Endothelial cell of umbilical vein (primary cell): ENCODE measurements around the gene SKAP1. TPM values are rescaled to one million over a fixed set of nuclear protein-coding genes. Genes with fewer than 3 reads are reported as not detected.

ENCODE experiments used
- BruUV-seq: library from RNA; stranded (reverse); fragments of 400-500 nt; replicated peaks from 2 replicates; lab custom pipeline; 2021; lab: Mats Ljungman, UMichigan
- CTCF ChIA-PET: fragments of 300-600, 350-600 bp; sonication (Branson Sonifier 250); formaldehyde crosslinking; loops from one replicate; lab custom pipeline; 2021; ENCODE audit warnings: antibody characterized with exemption, inconsistent platforms; lab: Charles Lee
- POLR2A ChIA-PET: fragments of 300-600, 350-600 bp; sonication (Branson Sonifier 250); formaldehyde crosslinking; loops from one replicate; lab custom pipeline; 2021; ENCODE audit warnings: antibody characterized with exemption, inconsistent platforms; lab: Charles Lee
- DNase-seq: peaks from one replicate; pipeline ENCODE4 v3.0.0-alpha.2; 2011; ENCODE audit warnings: low read depth, low spot score
- FAIRE-seq: peaks from 2 replicates; lab custom pipeline; 2011; peaks lifted over from hg19 to GRCh38; lab: Jason Lieb, UNC
- H2AFZ ChIP-seq: 2 replicates; pipeline ENCODE4 v1.6.0; 2012; ENCODE audit warnings: low read depth, low read length, control low read depth, inconsistent platforms
- H3K27ac ChIP-seq: 2 replicates; pipeline ENCODE4 v1.5.1; 2011; ENCODE audit warnings: low read depth, mild to moderate bottlenecking, control low read depth, low read length, moderate library complexity; ENCODE audit not compliant: insufficient read depth
- H3K27me3 ChIP-seq, 2 experiments: 2 replicates each; pipeline versions ENCODE4 v1.6.0 to v1.6.1; 2011; ENCODE audit warnings: low read length in 2 of 2, mixed read lengths in 1 of 2; ENCODE audit not compliant: control insufficient read depth in 2 of 2, insufficient read depth in 2 of 2
- H3K36me3 ChIP-seq, 2 experiments: 2 replicates in 1 of 2; 3 replicates in 1 of 2; pipeline ENCODE4 v1.5.1; 2011; ENCODE audit warnings: low read length in 2 of 2, mild to moderate bottlenecking in 1 of 2, moderate library complexity in 1 of 2; ENCODE audit not compliant: control insufficient read depth in 2 of 2, insufficient read depth in 2 of 2; ENCODE audit errors: extremely low read depth in 1 of 2
- H3K4me1 ChIP-seq: 3 replicates; pipeline ENCODE4 v1.5.1; 2011; ENCODE audit warnings: mild to moderate bottlenecking, low read length; ENCODE audit not compliant: control insufficient read depth, insufficient read depth; ENCODE audit errors: extremely low read depth
- H3K4me2 ChIP-seq: 2 replicates; pipeline ENCODE4 v1.6.1; 2011; ENCODE audit warnings: low read length, control low read depth, mixed read lengths; ENCODE audit not compliant: insufficient read depth
- H3K4me3 ChIP-seq, 3 experiments: fragments of 200-600 bp in 1 of 3; sonication (generic), shearing (Covaris generic) in 1 of 3; replicated peaks in 1 of 3; 2 replicates each; pipeline ENCODE4 v1.5.1; 2011 to 2016; ENCODE audit warnings: control low read depth in 3 of 3, low read length in 3 of 3, mild to moderate bottlenecking in 2 of 3, inconsistent platforms in 1 of 3, low read depth in 1 of 3, moderate library complexity in 1 of 3; ENCODE audit not compliant: insufficient read depth in 1 of 3
- H3K79me2 ChIP-seq: 2 replicates; pipeline ENCODE4 v1.6.0; 2012; ENCODE audit warnings: low read length, inconsistent platforms; ENCODE audit not compliant: control insufficient read depth, insufficient read depth
- H3K9ac ChIP-seq: replicated peaks from 2 replicates; pipeline ENCODE3; 2011; ENCODE audit warnings: low read length, control low read depth; ENCODE audit not compliant: insufficient read depth; ENCODE audit errors: extremely low read depth
- H3K9me1 ChIP-seq: replicated peaks from 3 replicates; pipeline ENCODE4 v1.6.0; 2011; ENCODE audit warnings: mild to moderate bottlenecking, low read length; ENCODE audit not compliant: control insufficient read depth, insufficient read depth; ENCODE audit errors: extremely low read depth
- H3K9me3 ChIP-seq: replicated peaks from 2 replicates; pipeline ENCODE4 v1.5.1; 2012; ENCODE audit warnings: low read length, inconsistent platforms; ENCODE audit not compliant: control insufficient read depth, insufficient read depth
- H4K20me1 ChIP-seq: replicated peaks from 2 replicates; pipeline ENCODE3; 2011; ENCODE audit warnings: mild to moderate bottlenecking, low read length; ENCODE audit not compliant: control insufficient read depth, insufficient read depth; ENCODE audit errors: extremely low read depth
- EZH2 ChIP-seq: IDR thresholded peaks from 2 replicates; pipeline ENCODE4 v1.6.1; 2012; ENCODE audit warnings: borderline replicate concordance, low read depth, mild to moderate bottlenecking, moderate library complexity, low read length, inconsistent platforms; ENCODE audit not compliant: severe bottlenecking
- FOS ChIP-seq: IDR thresholded peaks from 2 replicates; pipeline ENCODE4 v1.6.1; 2011; ENCODE audit warnings: mild to moderate bottlenecking, low read length, moderate library complexity, borderline replicate concordance; ENCODE audit not compliant: insufficient read depth
- GATA2 ChIP-seq: IDR thresholded peaks from 2 replicates; pipeline ENCODE4 v1.7.0; 2011; ENCODE audit warnings: low read depth, mild to moderate bottlenecking, moderate library complexity, mixed read lengths, low read length; ENCODE audit not compliant: insufficient read length, insufficient read depth
- JUN ChIP-seq: IDR thresholded peaks from 2 replicates; pipeline ENCODE4 v1.6.1; 2011; ENCODE audit warnings: borderline replicate concordance, low read depth; ENCODE audit not compliant: insufficient read length, insufficient read depth
- MAX ChIP-seq: IDR thresholded peaks from 2 replicates; pipeline ENCODE4 v1.6.1; 2011; ENCODE audit not compliant: insufficient read depth, insufficient read length
- MYC ChIP-seq: IDR thresholded peaks from one replicate; pipeline ENCODE4 v1.6.1; 2011; ENCODE audit warnings: mild to moderate bottlenecking, low read depth, low read length
- POLR2A ChIP-seq: IDR thresholded peaks from 2 replicates; pipeline ENCODE4 v1.6.1; 2012; ENCODE audit warnings: low read depth, mild to moderate bottlenecking, control low read depth, low read length
- POLR2AphosphoS5 ChIP-seq: IDR thresholded peaks from 2 replicates; pipeline ENCODE4 v1.6.1; 2012; ENCODE audit warnings: low read depth, mild to moderate bottlenecking, control low read depth, low read length, moderate library complexity; ENCODE audit not compliant: insufficient read depth
- dilution Hi-C: fragments of 300-500 bp; cut with MboI; formaldehyde crosslinking; loops from one replicate; pipeline ENCODE4 v1.15.0; 2019; ENCODE audit warnings: low sequenced_read_pairs; ENCODE audit not compliant: extremely low pct_ligation_motif_present
- intact Hi-C: fragments of 100-400 bp; cut with micrococcal nuclease; formaldehyde crosslinking; loops from one replicate; pipeline ENCODE4 v1.10.0; 2022
- polyA plus RNA-seq, 4 experiments: library from polyadenylated mRNA; depleted of rRNA in 3 of 4; stranded (reverse) in 3 of 4; unstranded in 1 of 4; fragments of >200 nt; gene quantifications; 2 replicates each; pipeline versions ENCODE4 v1.2.1 to v1.2.3, GENCODE V29; 2011 to 2012; ENCODE audit warnings: missing spikeins in 1 of 4
- total RNA-seq: library from RNA; stranded (reverse); gene quantifications from 2 replicates; pipeline ENCODE4 v1.2.3, GENCODE V29; 2021
- TF ChIP-seq, protein P1 (sequence below), 2 donors: IDR thresholded peaks; 1 replicate in 1 of 2; 2 replicates in 1 of 2; pipeline ENCODE4 v1.5.1; 2011; ENCODE audit warnings: low read length in 2 of 2, mild to moderate bottlenecking in 2 of 2, moderate library complexity in 2 of 2, control low read depth in 1 of 2, inconsistent platforms in 1 of 2, low read depth in 1 of 2; ENCODE audit not compliant: insufficient read depth in 1 of 2; ENCODE audit errors: extremely low read depth in 1 of 2

The SKAP1 gene
- total and polyA plus RNA-seq, 2 donors (not counting 3 experiments of a cell fraction or from before 2014, with no cell fraction given): 0.75 TPM; not detected in 1

DNA sequence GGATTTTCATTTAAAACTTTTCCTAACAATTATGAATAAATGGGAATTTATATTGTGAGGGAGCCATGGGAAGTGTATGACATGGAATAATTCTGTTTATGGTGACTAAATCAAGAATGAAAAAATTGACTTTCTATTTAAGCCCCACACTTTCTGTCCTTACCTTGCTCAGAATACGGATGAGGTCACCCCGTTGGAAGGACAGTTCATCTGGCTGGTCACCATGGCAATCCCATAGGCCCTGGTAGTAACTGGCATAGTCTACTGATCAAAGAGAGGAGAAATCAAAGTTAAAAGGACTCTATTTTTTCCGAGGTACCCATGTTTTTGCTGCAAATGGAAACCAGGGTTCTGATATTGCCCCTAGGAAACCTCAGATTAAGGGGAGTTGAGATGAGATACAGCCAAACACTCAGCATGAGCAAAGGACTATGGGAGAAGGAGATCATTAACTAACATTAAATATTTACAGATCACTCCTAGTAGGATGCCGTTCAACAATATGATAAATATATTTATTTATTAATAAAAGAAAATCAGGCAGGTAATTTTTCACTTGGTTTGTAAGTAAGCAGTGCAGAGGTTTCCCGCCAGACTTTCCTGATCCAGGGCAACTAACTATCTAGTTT is 267.6 kb downstream of the SKAP1 start:
- Histone ChIP-seq H3K27ac (no peak overlapping the region), H4K20me1 (no peaks in the 10 kb centered on the region), H3K9ac (no peak overlapping the region), H3K9me1 (no peaks in the 10 kb centered on the region), H2AFZ (no peak overlapping the region), H3K4me3 (no peak overlapping the region), H3K36me3 (no peaks in the 10 kb centered on the region), H3K27me3 (peaks cover 2 to 7% of the 10 kb centered on the region in 2 experiments), H3K9me3 (no peaks in the 10 kb centered on the region), H3K4me1 (no peaks in the 10 kb centered on the region), H3K79me2 (no peaks in the 10 kb centered on the region), H3K4me2 (no peak overlapping the region)
- CTCF ChIA-PET: interaction anchor here (0.7 kb wide), 1 partner anchor 190 kb away, joined by 3 read pairs; no protein-coding TSS in a partner anchor
- BruUV-seq: no TSS peak
- TF ChIP-seq JUN (no peak), FOS (no peak)
- POLR2A ChIA-PET: no interaction called here
- intact Hi-C loops (no loop called here), dilution Hi-C loops (no loop called here)
- no peak for DNase-seq
- FAIRE-seq: no peak

GRCh38 chr17:48161127-48161905 is 268.7 kb downstream of the SKAP1 start:
- TF ChIP-seq MAX (no peak), GATA2 (no peak), POLR2A (no peak), POLR2AphosphoS5 (no peak), MYC (no peak), FOS (no peak), EZH2 (no peak), JUN (no peak)
- TF ChIP-seq, protein P1, sequence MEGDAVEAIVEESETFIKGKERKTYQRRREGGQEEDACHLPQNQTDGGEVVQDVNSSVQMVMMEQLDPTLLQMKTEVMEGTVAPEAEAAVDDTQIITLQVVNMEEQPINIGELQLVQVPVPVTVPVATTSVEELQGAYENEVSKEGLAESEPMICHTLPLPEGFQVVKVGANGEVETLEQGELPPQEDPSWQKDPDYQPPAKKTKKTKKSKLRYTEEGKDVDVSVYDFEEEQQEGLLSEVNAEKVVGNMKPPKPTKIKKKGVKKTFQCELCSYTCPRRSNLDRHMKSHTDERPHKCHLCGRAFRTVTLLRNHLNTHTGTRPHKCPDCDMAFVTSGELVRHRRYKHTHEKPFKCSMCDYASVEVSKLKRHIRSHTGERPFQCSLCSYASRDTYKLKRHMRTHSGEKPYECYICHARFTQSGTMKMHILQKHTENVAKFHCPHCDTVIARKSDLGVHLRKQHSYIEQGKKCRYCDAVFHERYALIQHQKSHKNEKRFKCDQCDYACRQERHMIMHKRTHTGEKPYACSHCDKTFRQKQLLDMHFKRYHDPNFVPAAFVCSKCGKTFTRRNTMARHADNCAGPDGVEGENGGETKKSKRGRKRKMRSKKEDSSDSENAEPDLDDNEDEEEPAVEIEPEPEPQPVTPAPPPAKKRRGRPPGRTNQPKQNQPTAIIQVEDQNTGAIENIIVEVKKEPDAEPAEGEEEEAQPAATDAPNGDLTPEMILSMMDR (IDR thresholded peaks at IDR 0.05; ENCODE audit: extremely low read depth in 1 of 2, insufficient read depth in 1 of 2, low read depth in 1 of 2, low read length in 2 of 2): no peak
- BruUV-seq: no TSS peak
- no peaks in the 10 kb centered on the region for H3K9me1 ChIP-seq
- intact Hi-C loops: no loop called here
- H3K4me3 ChIP-seq: no peak overlapping the region
- ChIA-PET POLR2A (no interaction called here), CTCF (no interaction called here)
- H3K36me3 ChIP-seq: no peaks in the 10 kb centered on the region
- no peaks in the 10 kb centered on the region for H3K79me2 ChIP-seq
- dilution Hi-C loops: no loop called here
- H3K27me3 ChIP-seq: peaks cover under 1 to 5% of the 10 kb centered on the region in 2 experiments
- DNase-seq: no peak
- H3K9me3 ChIP-seq: no peaks in the 10 kb centered on the region
- no peak overlapping the region for H3K9ac ChIP-seq
- no peak overlapping the region for H3K4me2 ChIP-seq
- no peaks in the 10 kb centered on the region for H4K20me1 ChIP-seq
- no peak overlapping the region for H2AFZ ChIP-seq
- H3K4me1 ChIP-seq: no peaks in the 10 kb centered on the region
- FAIRE-seq: no peak
- H3K27ac ChIP-seq: no peak overlapping the region
